NCI-H187 (cell line): ENCODE data around the gene TSGA10.
"Not testable (repeated sequence)": the region's sequence is repeated elsewhere in the genome, so short reads cannot be mapped to it uniquely, and the experiment has no call there.

ENCODE experiments used
- DNase-seq, 2 experiments: peaks; one replicate each; lab custom pipeline; 2025; lab: John Stamatoyannopoulos, UW

TSGA10 gene

DNA sequence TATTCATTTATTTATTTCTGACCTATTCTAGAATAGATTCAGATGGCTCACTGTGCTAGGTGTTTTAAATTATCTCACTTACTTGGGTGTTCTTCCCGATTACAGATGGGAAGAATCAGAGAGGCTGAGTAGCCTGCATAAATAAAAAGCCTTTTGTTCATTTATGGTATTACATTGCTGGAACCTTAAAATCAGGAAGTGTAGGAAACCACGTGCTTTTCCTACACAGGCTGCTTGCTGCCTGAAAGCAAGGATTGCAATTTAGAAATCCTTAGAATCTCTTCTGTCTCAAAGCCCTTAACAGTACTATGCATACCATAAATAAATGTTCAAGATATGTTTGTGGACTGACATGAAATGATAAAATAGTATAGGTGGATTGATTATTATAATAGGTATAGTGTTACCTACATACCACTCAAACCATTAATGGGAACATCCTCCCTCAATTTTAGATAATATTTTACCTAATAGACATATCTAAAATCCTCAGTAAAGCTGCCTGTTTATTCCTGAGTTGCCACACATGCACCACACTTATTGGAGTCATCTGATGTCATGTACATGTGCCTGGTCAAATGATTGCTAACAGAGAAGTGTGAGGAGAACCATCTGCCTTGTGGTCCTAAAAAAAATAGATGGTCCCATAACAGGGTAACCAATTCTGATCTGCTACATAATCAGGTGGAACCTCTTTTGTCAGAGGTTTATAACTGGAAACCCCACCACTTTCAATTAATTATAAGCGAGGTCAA lies 86.7 kb downstream of the TSGA10 start:
- DNase-seq = no peak

DNA sequence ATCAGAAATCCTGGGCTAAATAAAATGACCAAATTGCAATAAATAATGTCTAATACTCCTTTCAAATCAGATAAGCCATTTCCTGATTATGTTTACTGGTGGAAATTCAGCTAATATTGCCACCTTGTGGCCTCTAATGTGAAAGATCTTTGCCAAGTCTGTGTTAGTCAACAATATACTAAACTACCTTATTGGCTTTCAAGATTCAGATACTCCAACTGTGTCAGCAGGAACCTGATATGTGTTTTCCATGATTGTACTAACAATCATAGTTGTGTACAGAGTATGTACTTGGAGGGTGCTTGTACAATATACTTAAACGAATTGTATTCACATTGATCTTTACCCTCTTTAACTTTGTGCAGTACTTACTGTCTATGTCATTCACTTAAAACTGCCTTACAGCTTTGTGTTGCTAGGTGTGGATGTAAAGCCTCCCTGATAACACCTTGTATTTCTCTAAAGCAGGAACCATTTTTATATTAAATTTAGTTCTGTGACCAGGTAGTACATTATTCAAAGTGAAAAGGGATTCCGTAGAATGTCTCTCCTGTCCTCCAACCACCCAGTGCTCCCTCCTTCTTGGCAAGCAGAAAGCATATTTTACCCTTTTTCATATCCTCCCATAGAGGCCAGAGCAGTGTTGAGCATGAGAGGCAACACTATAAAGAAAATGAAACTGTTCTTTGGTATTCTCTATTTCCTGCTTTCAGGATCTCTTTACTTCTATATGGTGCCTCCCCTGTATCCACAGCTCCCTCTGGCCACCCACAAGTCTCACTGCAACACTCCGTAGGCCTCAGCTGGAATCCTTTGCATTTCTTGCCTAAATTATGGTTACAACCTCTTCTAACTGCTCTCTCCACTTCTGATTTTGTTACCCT lies 88.4 kb downstream of the TSGA10 start:
- peak; percentile 5 for DNase-seq

DNA sequence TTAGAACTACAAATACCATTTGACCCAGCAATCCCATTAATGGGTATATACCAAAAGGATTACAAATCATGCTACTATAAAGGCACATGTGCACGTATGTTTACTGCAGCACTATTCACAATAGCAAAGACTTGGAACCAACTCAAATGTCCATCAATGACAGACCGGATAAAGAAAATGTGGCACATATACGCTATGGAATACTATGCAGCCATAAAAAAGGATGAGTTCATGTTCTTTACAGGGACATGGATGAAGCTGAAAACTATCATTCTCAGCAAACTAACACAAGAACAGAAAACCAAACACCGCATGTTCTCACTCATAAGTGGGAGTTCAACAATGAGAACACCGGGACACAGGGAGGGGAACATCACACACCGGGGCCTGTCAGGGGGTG lies 105.6 kb downstream of the TSGA10 start:
- DNase-seq = not testable (repeated sequence)

DNA sequence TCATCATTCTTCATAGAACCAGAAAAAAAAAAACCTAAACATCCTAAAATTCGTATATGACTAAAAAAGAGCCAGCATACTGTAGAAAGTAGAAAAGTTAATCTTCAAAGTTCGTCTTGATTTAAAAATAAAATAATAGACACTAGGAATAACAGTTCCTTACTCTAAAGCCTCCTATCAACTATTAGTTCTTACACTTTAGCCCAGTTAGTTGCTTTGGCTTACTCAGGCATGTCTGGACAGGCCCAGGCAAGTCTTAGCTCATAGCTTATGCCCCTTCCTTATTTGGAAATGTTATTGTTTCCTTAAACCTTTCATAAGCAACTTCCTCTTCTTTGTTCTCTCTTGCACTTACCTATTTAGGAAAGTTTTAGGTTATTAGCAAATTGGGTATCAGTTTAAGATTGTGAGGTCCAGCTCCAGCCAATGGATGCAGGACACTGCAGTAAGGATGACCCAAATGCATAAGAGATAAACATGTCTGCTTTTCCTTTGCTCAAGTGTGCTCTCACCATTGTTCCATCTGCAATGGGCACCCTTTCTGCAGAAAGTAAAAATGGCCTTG lies 113.9 kb downstream of the TSGA10 start:
- not testable (repeated sequence) for DNase-seq

DNA sequence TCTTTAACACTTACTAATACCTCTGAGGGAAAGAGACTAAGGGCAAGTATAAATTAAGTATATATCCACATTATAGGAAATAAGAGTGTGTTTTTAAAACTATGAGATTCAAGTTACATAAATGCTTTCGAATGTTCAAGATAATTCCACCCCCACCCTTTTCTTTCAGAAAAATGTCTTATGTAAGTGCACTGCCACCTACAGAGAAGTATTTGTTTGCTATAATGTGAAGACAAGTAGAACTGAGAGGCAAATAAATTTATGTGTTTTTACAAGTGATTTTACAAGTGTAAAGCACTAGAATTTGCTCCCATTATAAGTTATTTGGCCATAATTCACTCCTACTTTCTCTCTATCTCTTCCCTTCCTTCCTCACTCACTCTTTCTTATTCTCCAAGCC lies 118.8 kb downstream of the TSGA10 start:
- no peak for DNase-seq

DNA sequence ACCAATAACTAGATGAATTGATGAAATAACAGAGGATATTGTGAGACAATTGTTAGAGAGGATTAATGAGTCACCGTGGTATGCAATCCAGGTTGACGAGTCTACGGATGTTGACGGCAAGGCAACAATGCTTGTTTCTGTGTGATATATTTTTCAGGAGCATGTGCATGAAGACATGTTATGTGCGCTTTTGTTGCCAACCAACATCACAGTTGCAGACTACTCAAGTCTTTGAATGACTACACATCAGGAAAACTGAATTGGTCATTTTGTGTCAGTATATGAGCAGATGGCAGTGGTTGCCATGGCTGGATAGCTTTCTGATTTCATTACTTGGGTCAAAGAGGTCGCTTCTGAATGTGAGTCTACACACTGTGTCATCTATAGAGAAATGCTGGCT lies 122.0 kb downstream of the TSGA10 start:
- DNase-seq = no peak

DNA sequence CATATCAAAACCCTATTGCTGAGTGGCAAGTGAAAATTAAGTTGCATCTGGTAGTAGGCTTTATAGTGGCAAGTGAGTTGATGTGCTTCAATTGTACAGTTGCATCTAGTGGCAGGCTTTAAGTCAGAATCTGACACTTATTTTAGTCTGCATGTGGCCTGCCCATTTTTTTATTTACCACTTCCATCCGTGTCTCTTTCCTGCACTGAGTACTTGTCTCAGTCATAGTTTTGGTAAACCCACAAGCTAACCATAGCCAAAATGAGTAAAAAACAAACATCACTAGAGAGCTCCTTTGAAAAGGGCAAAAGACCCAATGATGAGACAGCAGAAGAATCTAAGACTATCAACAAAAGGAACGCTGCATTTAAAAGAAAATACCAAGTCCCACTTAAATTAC lies 122.7 kb downstream of the TSGA10 start:
- DNase-seq = no peak

DNA sequence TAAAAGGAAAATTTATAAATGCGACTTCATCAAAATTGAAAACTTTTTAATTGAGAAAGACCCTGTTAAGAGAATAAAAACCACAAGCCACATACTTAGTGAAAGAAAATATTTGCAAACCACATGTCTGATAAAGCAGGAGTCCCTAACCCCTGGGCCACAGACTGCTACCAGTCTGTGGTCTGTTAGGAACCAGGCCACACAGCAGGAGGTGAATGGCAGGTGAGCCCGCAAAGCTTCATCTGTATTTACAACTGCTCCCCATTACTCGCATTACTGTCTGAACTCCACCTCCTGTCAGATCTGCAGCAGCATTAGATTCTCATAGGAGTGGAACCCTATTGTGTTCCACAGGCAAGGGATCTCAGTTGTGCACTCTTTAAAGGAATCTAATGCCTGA lies 123.3 kb downstream of the TSGA10 start:
- no peak for DNase-seq

DNA sequence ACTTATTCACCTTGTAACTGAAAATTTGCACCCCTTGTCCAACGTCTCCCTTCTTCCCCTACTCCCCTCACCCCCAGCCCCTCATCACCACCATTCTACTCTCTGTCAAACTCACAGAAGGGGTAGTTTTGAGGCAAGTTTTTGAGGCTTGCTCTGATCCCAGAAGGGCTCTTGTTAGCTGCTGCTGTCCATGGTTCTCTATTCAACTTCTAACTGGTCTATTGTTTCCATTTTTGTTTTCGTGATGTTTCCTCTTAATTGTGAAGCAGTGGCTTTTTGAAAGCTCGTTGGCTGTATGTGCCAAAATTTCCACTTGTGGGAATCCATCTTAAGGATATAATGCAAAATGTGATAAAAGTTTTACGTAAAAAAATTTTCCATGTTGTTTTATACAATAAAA lies 126.2 kb downstream of the TSGA10 start:
- DNase-seq = no peak

DNA sequence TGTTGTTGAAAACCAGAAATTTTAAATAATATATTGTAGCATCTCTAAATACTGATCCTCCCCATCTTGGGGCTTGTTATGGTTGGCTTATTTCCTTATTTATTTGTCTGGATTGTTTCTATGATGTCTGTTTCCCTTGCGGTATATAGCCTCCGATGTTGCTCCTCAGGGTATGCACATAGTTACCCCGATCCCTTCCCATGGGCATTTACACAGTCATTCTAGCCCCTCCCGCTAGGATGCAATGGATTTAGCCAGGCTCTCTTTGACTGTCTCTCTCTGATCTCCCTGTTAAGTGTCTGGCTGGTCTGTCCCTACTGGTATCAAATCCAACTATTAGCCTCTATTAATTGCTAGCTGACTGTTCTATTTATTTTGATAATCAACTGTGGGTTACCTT lies 126.9 kb downstream of the TSGA10 start:
- no peak for DNase-seq

DNA sequence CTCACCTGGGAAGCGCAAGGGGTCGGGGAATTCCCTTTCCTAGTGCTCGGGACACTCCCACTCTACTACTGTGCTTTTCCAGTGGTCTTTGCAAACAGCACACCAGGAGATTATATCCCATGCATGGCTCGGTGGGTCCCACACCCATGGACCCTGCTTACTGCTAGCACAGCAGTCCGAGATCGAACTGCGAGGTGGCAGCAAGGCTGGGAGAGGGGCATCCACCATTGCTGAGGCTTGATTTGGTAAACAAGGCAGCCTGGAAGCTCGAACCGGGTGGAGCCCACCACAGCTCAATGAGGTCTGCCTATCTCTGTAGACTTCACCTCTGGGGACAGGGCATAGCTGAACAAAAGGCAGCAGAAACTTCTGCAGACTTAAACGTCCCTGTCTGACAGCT lies 154.0 kb downstream of the TSGA10 start:
- DNase-seq = no peak

DNA sequence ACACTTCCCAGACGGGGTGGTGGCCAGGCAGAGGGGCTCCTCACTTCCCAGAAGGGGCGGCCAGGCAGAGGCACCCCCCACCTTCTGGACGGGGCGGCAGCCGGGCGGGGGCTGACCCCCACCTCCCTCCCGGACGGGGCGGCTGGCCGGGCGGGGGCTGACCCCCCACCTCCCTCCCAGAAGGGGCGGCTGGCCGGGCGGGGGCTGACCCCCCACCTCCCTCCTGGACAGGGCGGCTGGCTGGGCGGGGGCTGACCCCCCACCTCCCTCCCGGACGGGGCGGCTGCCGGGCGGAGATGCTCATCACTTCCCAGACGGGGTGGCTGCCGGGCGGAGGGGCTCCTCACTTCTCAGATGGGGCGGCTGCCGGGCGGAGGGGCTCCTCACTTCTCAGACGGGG lies 166.0 kb downstream of the TSGA10 start:
- DNase-seq = not testable (repeated sequence)

DNA sequence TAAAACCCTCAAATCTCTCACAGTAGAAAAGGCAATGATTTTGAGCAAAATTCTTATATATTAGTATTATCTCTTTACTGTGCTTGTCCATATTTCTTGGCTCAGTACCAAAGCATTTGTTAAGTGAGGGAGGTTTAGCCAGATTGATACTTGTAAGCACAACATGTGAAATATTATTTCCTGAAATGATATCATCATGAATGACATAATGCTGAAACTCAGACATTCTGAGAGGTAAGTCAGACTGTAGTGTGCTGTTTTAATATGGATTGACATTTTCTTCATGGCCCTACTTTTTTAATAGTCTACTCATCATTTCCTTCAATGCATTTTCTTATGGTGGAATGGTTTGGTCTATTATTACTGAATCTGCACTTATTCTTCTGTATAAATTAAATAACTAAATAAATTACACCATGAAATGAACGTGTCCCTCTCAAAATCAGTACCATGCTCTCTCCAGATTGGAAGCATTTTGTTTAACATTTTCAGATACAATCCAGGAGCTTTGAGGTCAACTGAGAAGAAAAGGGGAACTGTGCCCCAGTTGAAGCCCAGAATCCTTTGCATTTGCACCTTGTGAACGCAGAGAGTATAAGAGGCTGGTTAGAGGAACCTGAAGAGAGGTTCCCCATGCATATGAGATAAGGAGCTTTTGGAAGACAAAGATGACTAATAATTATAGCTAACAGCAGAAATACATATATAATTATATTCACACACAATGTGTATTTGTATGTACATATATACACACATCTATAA lies 168.7 kb downstream of the TSGA10 start:
- no peak for DNase-seq

DNA sequence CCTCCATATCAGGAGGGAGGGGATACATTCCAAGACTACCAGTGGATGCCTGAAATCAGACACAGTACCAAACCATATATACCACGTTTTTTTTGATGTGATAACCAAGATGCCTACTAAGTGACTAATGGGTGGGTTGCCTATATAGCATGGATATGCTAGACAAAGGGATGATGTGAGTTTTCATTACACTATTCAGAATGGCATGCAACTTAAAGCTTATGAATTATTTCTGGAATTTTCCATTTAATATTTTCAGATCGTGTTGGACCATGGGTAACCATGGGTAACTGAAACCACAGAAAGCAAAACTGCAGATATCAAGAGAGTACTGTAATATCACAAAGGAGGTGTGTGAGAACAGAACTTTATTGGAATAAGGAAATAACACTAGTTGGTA lies 179.1 kb downstream of the TSGA10 start:
- DNase-seq = no peak

DNA sequence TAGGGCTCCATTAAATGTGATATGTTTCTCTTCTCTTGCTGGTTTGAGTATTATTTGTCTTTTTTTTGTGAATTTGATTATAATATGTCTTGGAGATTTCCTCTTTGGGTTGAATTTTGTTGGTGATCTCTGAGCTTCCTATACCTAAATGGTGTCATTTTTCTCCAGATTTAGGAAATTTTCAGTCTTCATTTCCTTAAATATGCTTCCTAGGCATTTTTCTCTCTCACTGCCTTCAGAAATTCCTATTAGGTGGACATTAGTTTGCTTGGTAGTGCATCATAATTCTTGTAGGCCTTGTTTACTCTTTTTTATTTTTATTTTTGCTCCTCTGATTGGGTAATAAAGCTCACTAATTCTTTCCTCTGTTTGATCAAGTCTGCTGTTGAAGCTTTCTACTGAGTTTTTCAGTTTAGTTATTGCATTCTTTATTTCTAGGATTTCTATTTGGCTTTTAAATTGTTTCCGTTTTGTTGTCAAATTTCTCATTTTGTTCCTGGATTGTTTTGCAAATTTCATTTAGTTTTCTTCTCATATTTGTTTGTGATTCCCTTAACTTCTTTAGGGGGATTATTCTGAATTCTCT lies 182.1 kb downstream of the TSGA10 start:
- no peak for DNase-seq

DNA sequence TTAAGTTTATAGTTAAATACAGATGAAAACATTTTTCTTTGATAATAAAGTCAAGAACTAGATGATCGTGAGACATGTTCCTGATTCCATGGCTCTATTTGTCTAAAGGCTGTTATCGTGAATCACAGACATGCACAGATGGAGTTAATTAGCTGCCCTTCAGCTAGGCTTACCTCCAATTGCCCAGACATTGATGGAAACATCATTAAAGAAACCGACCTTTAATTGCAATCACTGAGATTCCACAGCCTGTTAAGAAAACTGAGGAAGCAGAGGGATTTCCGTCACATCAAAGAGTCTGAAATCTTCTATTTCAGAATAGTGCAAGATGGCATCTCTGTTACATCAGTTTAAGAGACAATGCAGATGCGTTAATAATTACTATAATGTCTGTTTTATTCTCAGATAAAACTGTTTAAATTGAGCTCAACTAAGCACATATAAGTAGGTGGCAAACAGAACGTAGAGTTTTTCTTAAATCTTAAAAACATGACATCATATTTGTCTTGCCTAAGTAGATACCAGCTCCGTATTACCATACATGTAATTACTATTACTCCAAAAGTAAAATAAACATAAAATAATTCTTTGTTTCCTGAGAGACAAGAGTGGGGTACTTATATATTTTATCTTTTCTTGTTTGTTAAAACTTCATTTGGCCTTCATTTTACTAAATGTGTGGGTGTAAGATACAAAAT lies 194.8 kb downstream of the TSGA10 start:
- DNase-seq = no peak

DNA sequence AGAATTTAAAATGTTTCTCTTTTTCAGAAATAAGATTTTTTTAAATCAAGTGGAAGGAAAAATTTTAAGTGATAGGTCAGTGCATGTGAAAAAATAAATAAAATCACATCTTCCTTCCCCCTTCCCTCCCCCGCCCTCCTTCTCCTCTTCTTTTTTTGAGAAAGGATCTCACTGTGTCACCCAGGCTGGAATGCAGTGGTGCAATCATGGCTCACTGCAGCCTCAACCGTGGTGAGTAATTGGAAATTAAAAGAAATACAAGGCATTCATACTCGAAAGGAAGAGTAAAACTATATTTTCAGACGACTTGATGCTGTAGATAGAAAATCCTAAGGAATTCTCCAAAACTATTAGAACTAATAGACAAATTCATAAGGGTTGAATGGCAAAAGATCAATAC lies 201.8 kb downstream of the TSGA10 start:
- no peak for DNase-seq

DNA sequence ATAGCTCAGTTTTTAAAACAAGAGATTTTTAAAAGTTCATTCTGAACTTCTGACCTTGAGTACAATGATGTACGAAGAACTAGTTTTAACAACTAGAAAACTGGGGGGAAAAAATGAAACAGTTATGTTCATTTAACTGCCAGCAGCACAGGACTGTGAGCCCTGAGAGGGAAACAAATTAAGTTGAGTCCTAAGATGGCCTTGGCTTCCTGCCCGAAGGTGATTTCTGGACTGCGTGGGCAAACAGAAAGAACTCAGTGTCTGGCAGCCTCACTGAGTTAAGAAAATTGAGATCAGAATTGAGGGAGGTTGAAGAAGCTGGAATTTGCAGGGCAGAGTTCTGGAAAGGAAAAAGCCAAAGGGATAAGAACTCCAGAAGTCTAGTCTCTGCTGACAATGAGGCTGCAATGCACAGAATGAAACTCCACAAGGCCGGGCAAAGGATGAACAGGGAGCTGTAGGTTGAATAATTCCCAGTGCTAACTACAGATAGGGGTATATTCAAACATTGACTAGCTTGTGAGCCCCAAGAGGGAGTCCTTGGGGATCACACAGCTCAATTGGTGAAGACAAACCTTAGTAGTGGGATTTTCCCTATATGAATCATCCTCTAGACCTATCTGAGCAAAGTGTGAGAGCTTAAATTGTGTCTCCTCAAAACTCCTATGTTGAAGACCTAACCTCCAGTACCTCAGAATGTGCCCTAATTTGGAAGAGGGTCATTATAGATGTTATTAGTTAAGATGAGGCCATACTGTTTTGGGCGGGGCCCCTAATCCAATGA lies 205.6 kb downstream of the TSGA10 start:
- DNase-seq = no peak

DNA sequence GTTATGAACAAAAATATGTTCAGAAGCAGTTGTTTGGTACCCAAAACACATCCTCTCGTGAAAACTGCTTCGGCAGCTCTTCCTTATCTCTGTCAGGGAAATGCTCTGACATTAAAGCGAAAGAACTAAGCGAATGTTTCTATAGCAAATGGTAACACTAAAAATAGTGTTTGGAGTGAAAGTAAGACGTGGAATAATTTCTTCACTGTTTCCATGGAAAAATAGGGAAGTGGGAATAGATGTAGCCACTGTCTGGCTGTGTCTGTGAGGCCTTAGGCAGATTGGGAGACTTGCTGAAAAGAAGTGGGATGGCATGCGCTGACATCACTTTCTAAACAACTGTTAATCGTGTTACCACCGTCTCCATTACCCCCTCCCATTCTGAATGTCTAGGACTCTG lies 207.2 kb downstream of the TSGA10 start:
- no peak for DNase-seq
